HEK293T (cell line): Measurements from ENCODE around the gene RBMS1.

Experiments used
- ARNT ChIP-seq: fragments of 450-650 bp; IDR thresholded peaks from 2 replicates; pipeline ENCODE4 v1.6.1; 2017; ENCODE audit warnings: mild to moderate bottlenecking
- BHLHE40 ChIP-seq: fragments of 450-650 bp; IDR thresholded peaks from 2 replicates; pipeline ENCODE4 v1.6.1; 2016; ENCODE audit warnings: mild to moderate bottlenecking, moderate library complexity, borderline replicate concordance
- CTBP1 ChIP-seq: fragments of 450-650 bp; IDR thresholded peaks from 2 replicates; pipeline ENCODE4 v1.6.1; 2016; ENCODE audit warnings: borderline replicate concordance
- FOXA1 ChIP-seq: fragments of 450-650 bp; IDR thresholded peaks from 2 replicates; pipeline ENCODE4 v1.6.1; 2016; ENCODE audit warnings: mild to moderate bottlenecking
- FOXM1 ChIP-seq: fragments of 450-650 bp; IDR thresholded peaks from 2 replicates; pipeline ENCODE4 v1.6.1; 2017; ENCODE audit warnings: mild to moderate bottlenecking, borderline replicate concordance
- NFRKB ChIP-seq: fragments of 450-650 bp; IDR thresholded peaks from 2 replicates; pipeline ENCODE4 v1.6.1; 2016; ENCODE audit warnings: mild to moderate bottlenecking, moderate library complexity
- SUZ12 ChIP-seq: fragments of 450-650 bp; IDR thresholded peaks from 2 replicates; pipeline ENCODE4 v1.6.1; 2016; ENCODE audit warnings: mild to moderate bottlenecking
- TARDBP ChIP-seq: fragments of 450-650 bp; IDR thresholded peaks from 2 replicates; pipeline ENCODE4 v1.6.1; 2016
- ZNF384 ChIP-seq: fragments of 450-650 bp; IDR thresholded peaks from 2 replicates; pipeline ENCODE4 v1.6.1; 2016

DNA sequence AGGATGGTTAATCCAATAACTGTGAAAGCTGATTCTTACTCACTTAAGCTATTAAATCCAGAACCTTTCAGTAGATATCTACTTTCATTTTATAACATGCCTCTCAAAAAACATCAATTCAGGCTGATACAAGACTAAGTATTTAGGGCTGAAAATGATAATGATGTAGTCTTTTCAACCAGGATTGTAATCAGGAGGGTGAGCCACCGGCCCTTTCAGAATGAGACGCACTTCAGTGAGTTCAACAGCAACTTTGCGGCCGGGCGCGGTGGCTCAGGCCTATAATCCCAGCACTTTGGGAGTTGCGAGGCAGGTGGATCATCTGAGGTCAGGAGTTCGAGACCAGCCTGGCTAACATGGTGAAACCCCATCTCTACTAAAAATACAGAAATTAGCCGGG is 30.4 kb downstream of the RBMS1 start:
- TF ChIP-seq TARDBP, result no peak
- TF ChIP-seq FOXM1, result no peak
- no peak for TF ChIP-seq NFRKB
- TF ChIP-seq ZNF384, result no peak
- TF ChIP-seq CTBP1, result no peak
- no peak for TF ChIP-seq SUZ12
- no peak for TF ChIP-seq ARNT
- TF ChIP-seq BHLHE40, result no peak
- no peak for TF ChIP-seq FOXA1
